GM12878 (cell line): ENCODE results near the gene SLC8B1. TPM values are rescaled to one million over a fixed set of nuclear protein-coding genes. Genes with fewer than 3 reads are reported as not detected.

Experiments
- ATAC-seq: fragments of 200-7000 bp; cut with Tn5 transposase; 3 replicates; pipeline ENCODE4 v1.9.1; 2020; ENCODE audit warnings: mild to moderate bottlenecking, moderate library complexity
- BruUV-seq: library from RNA; stranded (reverse); fragments of 400-500 nt; replicated peaks from 2 replicates; lab custom pipeline; 2021; lab: Mats Ljungman, UMichigan
- CTCF ChIA-PET: fragments of 300-600 bp; sonication (Branson Sonifier 250); formaldehyde crosslinking; extraction: SDS; loops from one replicate; lab custom pipeline; 2021; ENCODE audit warnings: inconsistent platforms; lab: Yijun Ruan, JAX
- POLR2A ChIA-PET: fragments of 350-600 bp; formaldehyde crosslinking; extraction: SDS; loops from one replicate; lab custom pipeline; 2021; ENCODE audit warnings: inconsistent platforms; lab: Charles Lee
- RAD21 ChIA-PET: fragments of 300-600 bp; sonication (Branson Sonifier 250); formaldehyde crosslinking; loops from one replicate; lab custom pipeline; 2023; ENCODE audit warnings: antibody characterized with exemption; ENCODE audit not compliant: unreplicated experiment; lab: Charles Lee
- SMC1A ChIA-PET: fragments of 300-600 bp; sonication (Branson Sonifier 250); formaldehyde crosslinking; loops from one replicate; lab custom pipeline; 2023; ENCODE audit not compliant: unreplicated experiment, uncharacterized antibody; lab: Charles Lee
- DNase-seq: peaks from one replicate; pipeline ENCODE4 v3.0.0-alpha.2; 2011; ENCODE audit warnings: low read depth, low spot score
- FAIRE-seq: peaks from 3 replicates; lab custom pipeline; 2011; peaks lifted over from hg19 to GRCh38; lab: Jason Lieb, UNC
- H2AFZ ChIP-seq: 2 replicates; pipeline ENCODE4 v1.6.0; 2011; ENCODE audit warnings: low read depth, low read length, control low read depth; ENCODE audit not compliant: control insufficient read depth
- H3K27ac ChIP-seq: 2 replicates; pipeline ENCODE4 v1.5.1; 2011; ENCODE audit warnings: control low read depth; ENCODE audit not compliant: control insufficient read depth, insufficient read depth
- H3K27me3 ChIP-seq, 2 experiments: replicated peaks in 1 of 2; 2 replicates each; pipeline versions ENCODE4 v1.6.0 to v1.6.1; 2011; ENCODE audit warnings: low read length in 1 of 2; ENCODE audit not compliant: control insufficient read depth in 2 of 2, insufficient read depth in 2 of 2
- H3K36me3 ChIP-seq, 2 experiments: 2 replicates each; pipeline ENCODE4 v1.5.1; 2011; ENCODE audit warnings: low read length in 1 of 2; ENCODE audit not compliant: control insufficient read depth in 2 of 2, insufficient read depth in 2 of 2
- H3K4me1 ChIP-seq: 2 replicates; pipeline ENCODE4 v1.6.1; 2011; ENCODE audit warnings: mild to moderate bottlenecking, low read length, moderate library complexity, mixed read lengths; ENCODE audit not compliant: control insufficient read depth, insufficient read depth
- H3K4me2 ChIP-seq: 2 replicates; pipeline ENCODE4 v1.6.0; 2011; ENCODE audit warnings: control low read depth; ENCODE audit not compliant: control insufficient read depth, insufficient read depth
- H3K4me3 ChIP-seq: fragments of 200-600 bp; sonication (generic); 2 replicates; pipeline ENCODE4 v1.5.1; 2016
- H3K79me2 ChIP-seq: 2 replicates; pipeline ENCODE4 v1.6.0; 2011; ENCODE audit warnings: low read length; ENCODE audit not compliant: control insufficient read depth, insufficient read depth
- H3K9ac ChIP-seq: 2 replicates; pipeline ENCODE4 v1.8.0; 2011; ENCODE audit warnings: low read length, control low read depth, mixed read lengths; ENCODE audit not compliant: control insufficient read depth, insufficient read depth
- H3K9me3 ChIP-seq: replicated peaks from 3 replicates; pipeline ENCODE4 v1.5.1; 2011; ENCODE audit warnings: mild to moderate bottlenecking, low read length; ENCODE audit not compliant: control insufficient read depth, insufficient read depth
- H4K20me1 ChIP-seq: 2 replicates; pipeline ENCODE4 v1.6.0; 2011; ENCODE audit not compliant: control insufficient read depth, insufficient read depth
- CBFB ChIP-seq: IDR thresholded peaks from 2 replicates; pipeline ENCODE4 v1.6.1; 2016; ENCODE audit warnings: antibody characterized with exemption, low read depth
- CHD2 ChIP-seq: IDR thresholded peaks from 2 replicates; pipeline ENCODE4 v1.6.1; 2011; ENCODE audit warnings: low read depth, low read length, improper control_type of control experiment, borderline replicate concordance
- ETV6 ChIP-seq, 2 experiments: fragments of 450-650 bp in 1 of 2; IDR thresholded peaks in 1 of 2; conservative IDR thresholded peaks in 1 of 2; 2 replicates each; pipeline ENCODE4 v1.6.1; 2014; ENCODE audit warnings: antibody characterized with exemption in 1 of 2, borderline replicate concordance in 1 of 2, low read depth in 1 of 2, mild to moderate bottlenecking in 1 of 2, moderate library complexity in 1 of 2
- HDGF ChIP-seq: fragments of 450-650 bp; IDR thresholded peaks from 2 replicates; pipeline ENCODE4 v1.6.1; 2016; ENCODE audit warnings: antibody characterized with exemption
- POLR2AphosphoS2 ChIP-seq: IDR thresholded peaks from 2 replicates; pipeline ENCODE4 v1.6.1; 2011; ENCODE audit warnings: low read depth, mild to moderate bottlenecking, low read length, improper control_type of control experiment, moderate library complexity
- RAD51 ChIP-seq: fragments of 450-650 bp; IDR thresholded peaks from 2 replicates; pipeline ENCODE4 v1.6.1; 2016; ENCODE audit warnings: moderate library complexity, mild to moderate bottlenecking, inconsistent platforms
- RUNX3 ChIP-seq: IDR thresholded peaks from 2 replicates; pipeline ENCODE4 v1.6.1; 2012; ENCODE audit warnings: low read length, inconsistent platforms
- SUZ12 ChIP-seq: fragments of 200-600 bp; sonication (generic); IDR thresholded peaks from one replicate; pipeline ENCODE4 v1.6.1; 2018; ENCODE audit warnings: antibody characterized with exemption, mild to moderate bottlenecking; ENCODE audit not compliant: unreplicated experiment
- TAF1 ChIP-seq: IDR thresholded peaks from 2 replicates; pipeline ENCODE4 v1.6.1; 2011; ENCODE audit warnings: mild to moderate bottlenecking, low read depth, low read length, borderline replicate concordance
- TCF12 ChIP-seq: IDR thresholded peaks from 2 replicates; pipeline ENCODE4 v1.6.1; 2011; ENCODE audit warnings: low read depth, mild to moderate bottlenecking, low read length
- ZZZ3 ChIP-seq: IDR thresholded peaks from 2 replicates; pipeline ENCODE4 v1.6.1; 2011; ENCODE audit warnings: low read depth; ENCODE audit not compliant: control insufficient read depth, insufficient read length
- WGBS: methylation state at CpG from one replicate; pipeline ENCODE4 v1.1.6; 2016; ENCODE audit warnings: low lambda C conversion rate; ENCODE audit not compliant: insufficient replicate concordance, insufficient coverage; ENCODE audit errors: missing lambda C conversion rate; 5-methylcytosine and 5-hydroxymethylcytosine counted together
- in situ Hi-C: fragments of 300-500 bp; cut with MboI; formaldehyde crosslinking; loops from 9 replicates; pipeline ENCODE4 v1.14.3; 2018; ENCODE audit warnings: mixed read lengths
- intact Hi-C: fragments of 100-400 bp; cut with micrococcal nuclease; formaldehyde crosslinking; loops from one replicate; pipeline ENCODE4 v1.14.2; 2022; ENCODE audit not compliant: unreplicated experiment
- polyA plus RNA-seq, 11 experiments: library from polyadenylated mRNA; depleted of rRNA in 4 of 11; unstranded in 6 of 11; stranded (reverse) in 5 of 11; fragments of >200 nt; fragmentation: Nextera tagmentation in 4 of 11; fragmentation: Illumina TruSeq in 1 of 11; extraction: Ambion mirVana in 4 of 11; extraction: Trizol in 1 of 11; gene quantifications; 1 replicate in 1 of 11; 2 replicates in 10 of 11; pipeline versions ENCODE4 v1.2.1 to v1.2.3, GENCODE V29; 2011 to 2016; ENCODE audit warnings: inconsistent platforms in 2 of 11, missing spikeins in 2 of 11, low read depth in 1 of 11
- total RNA-seq, 4 experiments: library from RNA; depleted of rRNA in 3 of 4; stranded (reverse); fragments of >200 nt in 3 of 4; fragmentation: Illumina TruSeq in 1 of 4; extraction: Trizol in 1 of 4; gene quantifications; 2 replicates each; pipeline versions ENCODE4 v1.2.1 to v1.2.3, GENCODE V29; 2013 to 2021
- TF ChIP-seq, protein P1 (sequence below): IDR thresholded peaks from 2 replicates; pipeline ENCODE4 v1.6.1; 2011; ENCODE audit warnings: low read depth, low read length, improper control_type of control experiment, borderline replicate concordance
- TF ChIP-seq, protein P2 (sequence below): fragments of 450-650 bp; formaldehyde crosslinking; IDR thresholded peaks from 2 replicates; pipeline ENCODE4 v1.5.0; 2022; ENCODE audit warnings: mild to moderate bottlenecking, missing genetic modification characterization

SLC8B1 gene
- total and polyA plus RNA-seq, 10 of the 15 experiments (the other 5 are each of a cell fraction or from before 2014, with no cell fraction given): 0.18 to 12.3 (median 6.8) TPM

DNA sequence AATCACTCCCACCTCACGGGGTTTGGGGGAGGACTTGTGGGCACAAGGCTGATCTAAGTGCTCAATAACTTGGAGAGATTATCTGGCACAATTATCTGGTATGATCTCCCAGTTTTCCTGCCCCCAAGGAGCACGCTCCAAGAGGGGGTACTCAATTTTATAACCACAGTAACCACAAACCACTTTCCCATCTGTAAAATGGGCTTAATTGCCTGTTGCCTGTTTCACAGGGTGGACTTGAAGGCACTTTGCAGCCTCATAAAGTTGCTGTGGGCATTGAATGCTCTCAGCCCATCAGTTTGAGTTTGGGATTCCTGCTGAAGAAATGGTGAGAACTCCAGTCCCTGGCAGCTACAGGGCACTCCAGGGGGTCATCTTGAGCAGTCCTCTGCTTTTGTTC, 4.4 kb downstream of the SLC8B1 start:
- POLR2A ChIA-PET: no interaction called here
- FAIRE-seq (no peak), DNase-seq (no peak), ATAC-seq (no peak)
- Histone ChIP-seq H4K20me1 (no peaks in the 10 kb centered on the region), H3K4me1 (peaks cover 10% of the 10 kb centered on the region), H3K9ac (no peak overlapping the region), H3K4me2 (no peak overlapping the region), H3K9me3 (no peaks in the 10 kb centered on the region), H3K79me2 (no peaks in the 10 kb centered on the region; the same call in 1 of the 2 replicates), H3K27ac (no peak overlapping the region), H3K4me3 (no peak overlapping the region), H3K36me3 (no peaks in the 10 kb centered on the region; a peak in 1 of 4 replicates), H2AFZ (no peak overlapping the region), H3K27me3 (no peaks in the 10 kb centered on the region)
- WGBS: 82% methylated on average over 2 of the region's 2 CpGs
- in situ Hi-C loops (no loop called here), intact Hi-C loops (no loop called here)
- RAD21 ChIA-PET: no interaction called here
- peak; percentile 10; the same call in 1 of the 2 replicates for TF ChIP-seq RUNX3
- TF ChIP-seq TAF1: no peak
- BruUV-seq: no TSS peak
- SMC1A ChIA-PET: no interaction called here
- CTCF ChIA-PET: no interaction called here

DNA sequence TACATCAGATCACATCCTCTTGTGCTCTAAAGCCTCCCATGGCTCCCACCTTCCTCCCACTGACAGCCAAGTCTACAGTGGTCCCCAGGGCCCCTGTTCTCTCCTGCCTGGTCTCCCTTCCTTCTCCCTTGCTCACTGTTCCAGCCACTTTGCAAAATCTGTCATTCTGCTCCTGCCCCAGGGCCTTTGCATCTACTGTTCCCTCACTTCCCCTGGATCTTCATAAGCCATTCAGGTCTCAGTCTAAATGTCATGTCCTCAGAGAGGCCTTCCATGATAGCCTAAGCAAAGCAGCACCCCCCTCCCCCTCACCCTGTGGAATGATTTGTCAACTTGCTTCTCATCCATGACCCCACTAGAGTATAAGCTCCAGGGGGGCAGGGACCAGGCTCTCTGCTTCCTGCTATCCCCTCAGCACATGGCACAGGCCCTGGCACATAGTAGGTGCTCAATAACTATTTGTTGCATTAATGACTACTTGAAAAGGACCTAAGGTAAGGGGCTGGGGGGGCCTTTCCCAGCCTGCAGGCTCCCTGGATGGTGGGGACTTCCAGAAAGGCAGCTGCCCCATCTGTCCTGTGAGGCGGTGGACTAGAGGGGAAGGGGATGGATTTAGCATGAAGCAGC, 5.0 kb downstream of the SLC8B1 start:
- no peaks in the 10 kb centered on the region for H4K20me1 ChIP-seq
- in situ Hi-C loops: no loop called here
- intact Hi-C loops: no loop called here
- CTCF ChIA-PET: no interaction called here
- FAIRE-seq (no peak), ATAC-seq (no peak), DNase-seq (no peak)
- no peak overlapping the region for H3K4me3 ChIP-seq
- no peak overlapping the region for H3K27ac ChIP-seq
- no peaks in the 10 kb centered on the region for H3K9me3 ChIP-seq
- no peak overlapping the region for H3K9ac ChIP-seq
- H3K79me2 ChIP-seq: no peaks in the 10 kb centered on the region; the same call in 1 of the 2 replicates
- SMC1A ChIA-PET: no interaction called here
- POLR2A ChIA-PET: no interaction called here
- H3K36me3 ChIP-seq: no peaks in the 10 kb centered on the region; a peak in 1 of 4 replicates
- RAD21 ChIA-PET: no interaction called here
- no peak overlapping the region for H3K4me2 ChIP-seq
- no peak overlapping the region for H2AFZ ChIP-seq
- no peaks in the 10 kb centered on the region for H3K27me3 ChIP-seq
- WGBS: 91% methylated on average over 1 of the region's 1 CpG
- no TSS peak for BruUV-seq
- H3K4me1 ChIP-seq: peaks cover 10% of the 10 kb centered on the region
- TF ChIP-seq, protein P1, sequence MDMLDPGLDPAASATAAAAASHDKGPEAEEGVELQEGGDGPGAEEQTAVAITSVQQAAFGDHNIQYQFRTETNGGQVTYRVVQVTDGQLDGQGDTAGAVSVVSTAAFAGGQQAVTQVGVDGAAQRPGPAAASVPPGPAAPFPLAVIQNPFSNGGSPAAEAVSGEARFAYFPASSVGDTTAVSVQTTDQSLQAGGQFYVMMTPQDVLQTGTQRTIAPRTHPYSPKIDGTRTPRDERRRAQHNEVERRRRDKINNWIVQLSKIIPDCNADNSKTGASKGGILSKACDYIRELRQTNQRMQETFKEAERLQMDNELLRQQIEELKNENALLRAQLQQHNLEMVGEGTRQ: no peak
- no peak for TF ChIP-seq HDGF
- TF ChIP-seq CHD2: no peak
- no peak for TF ChIP-seq TCF12
- no peak for TF ChIP-seq CBFB
- no peak for TF ChIP-seq RAD51
- no peak for TF ChIP-seq POLR2AphosphoS2
- no peak for TF ChIP-seq ZZZ3
- no peak for TF ChIP-seq ETV6 (conservative IDR thresholded peaks at IDR 0.05 in 1 of 2, IDR thresholded peaks at IDR 0.05 in 1 of 2; ENCODE audit: borderline replicate concordance in 1 of 2, low read depth in 1 of 2)
- no peak for TF ChIP-seq SUZ12
- TF ChIP-seq, protein P2, sequence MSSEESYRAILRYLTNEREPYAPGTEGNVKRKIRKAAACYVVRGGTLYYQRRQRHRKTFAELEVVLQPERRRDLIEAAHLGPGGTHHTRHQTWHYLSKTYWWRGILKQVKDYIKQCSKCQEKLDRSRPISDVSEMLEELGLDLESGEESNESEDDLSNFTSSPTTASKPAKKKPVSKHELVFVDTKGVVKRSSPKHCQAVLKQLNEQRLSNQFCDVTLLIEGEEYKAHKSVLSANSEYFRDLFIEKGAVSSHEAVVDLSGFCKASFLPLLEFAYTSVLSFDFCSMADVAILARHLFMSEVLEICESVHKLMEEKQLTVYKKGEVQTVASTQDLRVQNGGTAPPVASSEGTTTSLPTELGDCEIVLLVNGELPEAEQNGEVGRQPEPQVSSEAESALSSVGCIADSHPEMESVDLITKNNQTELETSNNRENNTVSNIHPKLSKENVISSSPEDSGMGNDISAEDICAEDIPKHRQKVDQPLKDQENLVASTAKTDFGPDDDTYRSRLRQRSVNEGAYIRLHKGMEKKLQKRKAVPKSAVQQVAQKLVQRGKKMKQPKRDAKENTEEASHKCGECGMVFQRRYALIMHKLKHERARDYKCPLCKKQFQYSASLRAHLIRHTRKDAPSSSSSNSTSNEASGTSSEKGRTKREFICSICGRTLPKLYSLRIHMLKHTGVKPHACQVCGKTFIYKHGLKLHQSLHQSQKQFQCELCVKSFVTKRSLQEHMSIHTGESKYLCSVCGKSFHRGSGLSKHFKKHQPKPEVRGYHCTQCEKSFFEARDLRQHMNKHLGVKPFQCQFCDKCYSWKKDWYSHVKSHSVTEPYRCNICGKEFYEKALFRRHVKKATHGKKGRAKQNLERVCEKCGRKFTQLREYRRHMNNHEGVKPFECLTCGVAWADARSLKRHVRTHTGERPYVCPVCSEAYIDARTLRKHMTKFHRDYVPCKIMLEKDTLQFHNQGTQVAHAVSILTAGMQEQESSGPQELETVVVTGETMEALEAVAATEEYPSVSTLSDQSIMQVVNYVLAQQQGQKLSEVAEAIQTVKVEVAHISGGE (CRISPR knock-in tag): no peak
